CD4-positive, alpha-beta T cell (primary cell): ENCODE measurements around the gene PARVB. TPM values are rescaled to one million over a fixed set of nuclear protein-coding genes. Genes with fewer than 3 reads are reported as not detected.

ENCODE experiments used
- ATAC-seq: fragments of 200-7000 bp; cut with Tn5 transposase; one replicate; pipeline ENCODE4 v1.10.0; 2022; ENCODE audit warnings: mild to moderate bottlenecking; ENCODE audit not compliant: poor library complexity
- CTCF ChIA-PET: fragments of 350-600 bp; sonication (Branson Sonifier 250); formaldehyde crosslinking; loops from one replicate; lab custom pipeline; 2021; ENCODE audit warnings: antibody characterized with exemption, inconsistent platforms; lab: Charles Lee
- POLR2A ChIA-PET: fragments of 350-600 bp; sonication (Branson Sonifier 250); formaldehyde crosslinking; loops from one replicate; lab custom pipeline; 2021; ENCODE audit warnings: antibody characterized with exemption, inconsistent platforms; lab: Charles Lee
- DNase-seq, 14 experiments: peaks; one replicate each; pipeline ENCODE4 v3.0.0-alpha.2; 2013 to 2020; ENCODE audit warnings: mixed read lengths in 2 of 14
- H3K27ac ChIP-seq, 2 donors: one replicate each; pipeline versions ENCODE4 v1.5.1 to v1.7.0; 2013; ENCODE audit warnings: low read length in 2 of 2, low read depth in 1 of 2, mild to moderate bottlenecking in 1 of 2
- H3K27me3 ChIP-seq, 2 experiments: 1 replicate in 1 of 2; 2 replicates in 1 of 2; pipeline versions ENCODE4 v1.6.1 to v1.7.0; 2013; ENCODE audit warnings: low read length in 2 of 2, control low read depth in 1 of 2, mild to moderate bottlenecking in 1 of 2, moderate library complexity in 1 of 2; ENCODE audit not compliant: insufficient read depth in 2 of 2, control insufficient read depth in 1 of 2
- H3K36me3 ChIP-seq: one replicate; pipeline ENCODE4 v1.6.1; 2013; ENCODE audit warnings: low read length, control low read depth; ENCODE audit not compliant: insufficient read depth
- H3K4me1 ChIP-seq: one replicate; pipeline ENCODE4 v1.6.1; 2013; ENCODE audit warnings: low read length, control low read depth; ENCODE audit not compliant: insufficient read depth
- H3K4me3 ChIP-seq: one replicate; pipeline ENCODE4 v1.5.1; 2013; ENCODE audit warnings: mild to moderate bottlenecking, low read length, moderate library complexity
- H3K9me3 ChIP-seq, 2 experiments: 1 replicate in 1 of 2; 2 replicates in 1 of 2; pipeline versions ENCODE4 v1.6.1 to v1.7.0; 2013; ENCODE audit warnings: low read length in 2 of 2, mild to moderate bottlenecking in 2 of 2, control low read depth in 1 of 2, moderate library complexity in 1 of 2; ENCODE audit not compliant: control insufficient read depth in 1 of 2, insufficient read depth in 1 of 2
- H3K27ac Mint-ChIP-seq: one replicate; pipeline ENCODE4 v1.8.0; 2020; ENCODE audit warnings: mixed read lengths
- H3K27me3 Mint-ChIP-seq: one replicate; pipeline ENCODE4 v1.8.0; 2021; ENCODE audit warnings: mixed read lengths
- H3K36me3 Mint-ChIP-seq: one replicate; pipeline ENCODE4 v1.8.0; 2021; ENCODE audit warnings: low read depth, mixed read lengths
- H3K4me1 Mint-ChIP-seq: one replicate; pipeline ENCODE4 v1.8.0; 2021; ENCODE audit warnings: low read depth, mixed read lengths
- H3K4me3 Mint-ChIP-seq: one replicate; pipeline ENCODE4 v1.8.0; 2020; ENCODE audit warnings: mild to moderate bottlenecking, mixed read lengths
- H3K9me3 Mint-ChIP-seq: one replicate; pipeline ENCODE4 v1.8.0; 2020; ENCODE audit warnings: mixed read lengths
- intact Hi-C, 2 experiments: fragments of 100-400 bp; cut with DNase I in 1 of 2; cut with micrococcal nuclease in 1 of 2; formaldehyde crosslinking; loops; one replicate each; pipeline versions ENCODE4 v1.15.1 to v1.9.0; 2023 to 2025; cut with DNase I, micrococcal nuclease
- total RNA-seq, 174 experiments: library from RNA in 2 of 174; stranded (reverse) in 2 of 174; gene quantifications; one replicate each; pipeline ENCODE4 v1.2.3 and lab custom pipeline; 2021 to 2026
- TF ChIP-seq, protein P1 (sequence below): fragments of 200-600 bp; IDR thresholded peaks from one replicate; pipeline ENCODE4 v1.8.0; 2022; ENCODE audit warnings: antibody characterized with exemption, mild to moderate bottlenecking

PARVB gene
- total RNA-seq, 2 experiments from 2014 or later: 6.2 to 6.4 TPM

DNA sequence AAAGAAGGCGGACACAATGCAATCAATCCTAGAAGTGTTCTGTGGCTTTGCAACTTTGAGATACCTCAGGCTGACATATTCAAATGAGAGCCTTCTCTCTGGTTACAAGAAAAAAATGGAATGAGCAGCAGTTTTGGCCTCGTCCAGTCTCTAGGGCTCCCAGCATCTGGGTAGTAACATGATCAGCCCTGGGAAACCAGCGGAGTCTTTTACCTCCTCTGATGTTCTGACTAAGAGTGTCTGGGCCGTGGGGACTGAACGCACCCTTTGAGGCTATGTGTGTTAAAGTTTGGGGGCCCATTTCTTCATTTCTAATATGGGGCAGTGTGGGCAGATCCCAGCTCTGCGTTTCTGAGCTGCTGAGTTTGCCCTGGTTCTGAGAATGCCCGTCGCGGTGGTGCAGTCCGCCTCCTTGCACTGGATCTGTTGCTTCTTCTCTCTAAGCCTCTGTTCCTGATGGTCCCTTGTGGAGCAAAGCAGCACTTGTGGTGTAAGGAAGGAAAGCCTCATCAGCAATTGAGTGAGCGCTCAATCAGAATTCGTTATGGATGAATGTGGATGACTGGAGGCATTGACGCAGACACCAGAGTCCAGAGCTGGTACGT, 8.1 kb downstream of the PARVB start:
- H3K27ac Mint-ChIP-seq: no peak overlapping the region
- Histone ChIP-seq H3K36me3 (no peaks in the 10 kb centered on the region), H3K4me3 (no peak overlapping the region), H3K4me1 (peaks cover 36% of the 10 kb centered on the region), H3K27me3 (no peaks in the 10 kb centered on the region), H3K9me3 (no peaks in the 10 kb centered on the region), H3K27ac (no peak overlapping the region)
- H3K27me3 Mint-ChIP-seq: no peaks in the 10 kb centered on the region
- ATAC-seq (no peak), DNase-seq (no peak)
- TF ChIP-seq, protein P1, sequence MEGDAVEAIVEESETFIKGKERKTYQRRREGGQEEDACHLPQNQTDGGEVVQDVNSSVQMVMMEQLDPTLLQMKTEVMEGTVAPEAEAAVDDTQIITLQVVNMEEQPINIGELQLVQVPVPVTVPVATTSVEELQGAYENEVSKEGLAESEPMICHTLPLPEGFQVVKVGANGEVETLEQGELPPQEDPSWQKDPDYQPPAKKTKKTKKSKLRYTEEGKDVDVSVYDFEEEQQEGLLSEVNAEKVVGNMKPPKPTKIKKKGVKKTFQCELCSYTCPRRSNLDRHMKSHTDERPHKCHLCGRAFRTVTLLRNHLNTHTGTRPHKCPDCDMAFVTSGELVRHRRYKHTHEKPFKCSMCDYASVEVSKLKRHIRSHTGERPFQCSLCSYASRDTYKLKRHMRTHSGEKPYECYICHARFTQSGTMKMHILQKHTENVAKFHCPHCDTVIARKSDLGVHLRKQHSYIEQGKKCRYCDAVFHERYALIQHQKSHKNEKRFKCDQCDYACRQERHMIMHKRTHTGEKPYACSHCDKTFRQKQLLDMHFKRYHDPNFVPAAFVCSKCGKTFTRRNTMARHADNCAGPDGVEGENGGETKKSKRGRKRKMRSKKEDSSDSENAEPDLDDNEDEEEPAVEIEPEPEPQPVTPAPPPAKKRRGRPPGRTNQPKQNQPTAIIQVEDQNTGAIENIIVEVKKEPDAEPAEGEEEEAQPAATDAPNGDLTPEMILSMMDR: no peak
- ChIA-PET POLR2A (no interaction called here), CTCF (no interaction called here)
- H3K36me3 Mint-ChIP-seq: no peaks in the 10 kb centered on the region
- H3K4me1 Mint-ChIP-seq: peaks cover 30% of the 10 kb centered on the region
- no peaks in the 10 kb centered on the region for H3K9me3 Mint-ChIP-seq
- no peak overlapping the region for H3K4me3 Mint-ChIP-seq
- intact Hi-C loops: loop anchor here in 1 of 2 experiments (5.0 kb wide), 1 partner anchor 350 kb away; no protein-coding TSS in a partner anchor

DNA sequence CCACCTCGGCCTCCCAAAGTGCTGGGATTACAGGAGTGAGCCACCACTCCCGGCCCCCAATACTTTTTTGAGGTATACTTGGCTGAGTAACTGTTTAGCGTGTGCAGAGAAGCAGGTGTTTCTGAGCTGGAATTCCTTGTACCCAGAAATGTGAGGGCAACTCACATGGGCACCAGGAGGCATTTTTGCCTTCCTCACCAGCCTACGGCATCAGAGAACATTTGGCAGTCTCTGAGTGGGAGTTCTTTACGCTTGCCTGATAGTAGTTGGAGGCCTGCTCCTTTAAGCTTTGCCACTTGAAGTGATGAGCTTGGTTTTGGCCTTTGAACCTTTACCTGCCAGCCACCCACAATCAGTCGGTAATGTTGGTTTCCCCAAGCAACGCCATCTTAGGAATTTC, 9.2 kb downstream of the PARVB start:
- ATAC-seq (no peak), DNase-seq (no peak)
- intact Hi-C loops: loop anchor here in 1 of 2 experiments (5.0 kb wide), 1 partner anchor 351 kb away; no protein-coding TSS in a partner anchor
- no peaks in the 10 kb centered on the region for H3K27me3 ChIP-seq
- POLR2A ChIA-PET: no interaction called here
- Mint-ChIP-seq H3K4me3 (no peak overlapping the region), H3K27me3 (peaks cover 5% of the 10 kb centered on the region), H3K36me3 (no peaks in the 10 kb centered on the region), H3K27ac (no peak overlapping the region), H3K9me3 (no peaks in the 10 kb centered on the region), H3K4me1 (peaks cover 25% of the 10 kb centered on the region)
- TF ChIP-seq, protein P1: no peak
- H3K4me1 ChIP-seq: peaks cover 28% of the 10 kb centered on the region
- no peak overlapping the region for H3K27ac ChIP-seq
- H3K4me3 ChIP-seq: no peak overlapping the region
- H3K36me3 ChIP-seq: no peaks in the 10 kb centered on the region
- H3K9me3 ChIP-seq: no peaks in the 10 kb centered on the region
- CTCF ChIA-PET: no interaction called here

DNA sequence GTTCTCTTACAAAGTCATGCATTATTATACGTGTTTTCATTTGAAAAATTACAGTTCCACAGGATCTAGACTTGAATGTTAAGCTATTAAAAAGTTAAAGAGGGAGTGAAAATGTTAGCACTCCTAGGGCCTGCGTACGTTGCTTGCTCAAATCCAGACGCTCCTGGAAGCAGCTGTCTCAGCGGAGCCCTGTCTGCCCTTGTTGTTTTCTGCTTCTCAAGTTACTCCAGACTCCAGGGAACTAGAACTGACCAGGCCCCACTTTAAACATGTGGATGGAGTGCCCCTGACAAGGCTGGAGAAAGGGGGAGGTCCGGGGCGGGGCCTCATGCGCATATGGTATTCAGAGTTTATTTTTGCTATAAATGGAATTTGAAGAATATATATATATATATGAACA, 9.6 kb downstream of the PARVB start:
- H3K27ac ChIP-seq: no peak overlapping the region
- H3K27me3 ChIP-seq: no peaks in the 10 kb centered on the region
- no peak overlapping the region for H3K27ac Mint-ChIP-seq
- peaks cover 5% of the 10 kb centered on the region for H3K27me3 Mint-ChIP-seq
- H3K4me3 ChIP-seq: no peak overlapping the region
- TF ChIP-seq, protein P1: no peak
- ATAC-seq: no peak
- H3K9me3 Mint-ChIP-seq: no peaks in the 10 kb centered on the region
- DNase-seq: no peak
- H3K4me1 ChIP-seq: peaks cover 28% of the 10 kb centered on the region
- peaks cover 21% of the 10 kb centered on the region for H3K4me1 Mint-ChIP-seq
- H3K4me3 Mint-ChIP-seq: no peak overlapping the region
- CTCF ChIA-PET: no interaction called here
- POLR2A ChIA-PET: no interaction called here
- no peaks in the 10 kb centered on the region for H3K36me3 Mint-ChIP-seq
- no peaks in the 10 kb centered on the region for H3K9me3 ChIP-seq
- intact Hi-C loops: loop anchor here in 1 of 2 experiments (5.0 kb wide), 1 partner anchor 351 kb away; no protein-coding TSS in a partner anchor
- H3K36me3 ChIP-seq: no peaks in the 10 kb centered on the region
